GM10847 (cell line): ENCODE measurements around the gene C19orf38.

ENCODE experiments used
- POLR2A ChIP-seq: IDR thresholded peaks from 2 replicates; pipeline ENCODE4 v1.6.1; 2011; ENCODE audit not compliant: insufficient read length; ENCODE audit errors: extremely low read depth

C19orf38 gene

DNA sequence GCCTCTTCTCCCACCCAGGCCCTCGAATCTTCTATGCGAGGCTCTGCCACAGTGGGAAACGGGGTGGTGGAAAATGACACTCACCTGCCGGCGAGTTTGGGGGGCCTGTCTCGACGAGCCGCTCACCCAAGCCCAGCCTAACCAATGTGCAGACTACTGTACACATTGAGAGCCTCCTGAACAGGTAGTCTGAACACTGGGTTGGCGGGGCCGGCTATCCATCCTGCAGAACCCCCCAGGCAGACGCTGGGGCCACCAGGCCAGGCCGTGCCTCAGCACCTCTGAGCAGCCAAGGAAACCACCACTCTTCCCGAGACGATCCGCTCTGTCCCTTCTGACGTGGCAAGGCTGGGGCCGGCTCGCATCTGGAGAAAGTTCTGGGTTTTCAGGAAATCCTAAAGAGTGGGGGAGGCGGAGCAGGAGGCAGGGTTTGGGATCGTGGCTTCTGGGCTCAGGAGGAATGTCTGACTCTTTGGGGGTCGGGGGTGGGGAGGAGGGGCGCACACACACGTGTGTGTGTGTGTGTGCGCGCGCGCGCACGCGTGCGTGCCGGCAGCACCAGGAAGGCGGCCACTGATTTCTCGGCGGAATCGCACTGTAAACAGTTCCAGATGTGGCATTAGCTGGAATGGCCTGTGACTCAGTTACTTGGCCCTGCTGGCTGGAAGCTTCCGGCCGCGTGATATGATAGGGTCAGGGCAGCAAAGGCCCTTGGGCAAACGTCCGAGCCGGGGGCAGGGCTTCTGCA is 30.8 kb upstream of the C19orf38 start:
- no peak for TF ChIP-seq POLR2A

DNA sequence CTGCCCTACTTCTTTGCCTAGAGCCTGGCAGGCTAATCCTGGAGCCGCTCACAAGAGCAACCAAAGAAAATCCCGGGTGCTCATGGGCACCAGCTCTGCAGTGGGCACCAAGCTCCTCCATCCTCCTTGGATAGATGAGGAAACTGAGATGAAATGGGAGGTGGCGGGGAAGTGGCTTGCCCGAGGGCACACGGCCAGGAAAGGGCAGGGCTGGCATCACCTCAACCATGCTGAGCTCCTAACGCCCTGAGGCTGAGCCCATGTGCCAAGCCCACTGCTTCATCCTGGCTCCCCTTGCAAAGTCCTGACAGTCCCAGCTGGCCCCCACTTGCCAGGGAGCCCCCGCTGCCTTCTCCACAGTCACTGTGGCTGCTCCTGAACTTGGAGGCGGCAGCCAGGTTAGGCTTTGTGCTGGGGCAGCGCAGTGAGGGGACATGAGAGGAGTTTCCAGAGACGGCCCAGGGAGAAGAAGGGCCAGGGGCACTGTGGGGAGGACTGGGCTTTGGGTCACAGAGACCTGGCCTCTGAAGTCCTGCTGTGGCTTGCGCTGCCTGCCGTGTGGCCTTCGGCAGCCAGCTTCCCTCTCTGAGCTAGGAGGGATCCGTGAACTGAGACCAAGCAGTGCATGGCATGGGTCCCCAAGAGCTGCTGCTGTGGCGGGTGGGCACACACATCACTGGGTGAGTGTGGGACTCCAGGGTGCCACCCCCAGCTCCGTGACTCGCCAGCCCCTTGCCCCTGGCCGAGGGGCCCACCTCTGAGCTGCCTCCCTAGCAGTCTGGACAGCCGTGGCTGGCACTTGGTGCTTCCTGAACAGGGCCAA is 29.7 kb upstream of the C19orf38 start:
- no peak for TF ChIP-seq POLR2A

DNA sequence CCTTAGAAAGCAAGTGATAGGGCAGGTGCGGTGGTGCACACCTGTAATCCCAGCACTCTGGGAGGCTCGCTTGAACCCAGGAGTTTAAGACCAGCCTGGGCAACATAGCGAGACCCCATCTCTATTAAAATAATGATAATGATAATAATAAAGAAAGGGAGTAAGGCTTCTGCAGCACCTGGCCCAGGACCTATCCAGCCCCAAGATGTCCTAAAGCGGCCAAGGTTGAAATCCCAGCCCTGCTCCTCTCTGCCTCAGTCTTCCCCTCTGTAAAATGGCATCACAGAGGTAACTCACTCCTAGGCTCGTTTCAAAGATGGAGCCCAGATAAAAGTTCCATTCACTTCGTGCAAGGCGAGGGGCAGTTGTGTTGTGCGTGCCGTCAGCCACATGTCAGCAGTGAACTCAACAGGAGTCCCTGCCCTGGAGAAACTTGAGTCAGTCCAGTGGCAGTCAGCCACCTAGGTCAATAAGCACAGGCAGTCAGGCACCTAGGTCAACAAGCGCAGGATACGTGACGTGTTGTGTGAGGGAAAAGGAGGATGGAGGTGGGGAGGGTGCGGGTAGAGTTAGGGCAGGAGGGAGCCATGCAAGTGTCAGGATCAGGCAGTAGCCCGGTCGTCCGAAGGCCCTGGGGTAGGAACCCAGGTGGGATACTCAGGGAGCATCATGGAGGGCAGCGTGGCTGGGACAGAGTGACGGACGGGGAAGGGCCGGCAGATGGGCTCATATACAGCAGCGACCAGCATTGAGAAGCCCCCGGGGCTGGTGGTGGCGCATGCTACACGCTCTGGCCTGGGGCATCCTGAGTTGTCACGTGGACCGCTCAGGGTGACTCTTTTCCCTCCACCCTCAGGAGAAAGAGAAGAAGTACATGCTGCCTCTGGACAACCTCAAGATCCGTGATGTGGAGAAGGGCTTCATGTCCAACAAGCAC is 28.8 kb upstream of the C19orf38 start:
- TF ChIP-seq POLR2A: no peak

DNA sequence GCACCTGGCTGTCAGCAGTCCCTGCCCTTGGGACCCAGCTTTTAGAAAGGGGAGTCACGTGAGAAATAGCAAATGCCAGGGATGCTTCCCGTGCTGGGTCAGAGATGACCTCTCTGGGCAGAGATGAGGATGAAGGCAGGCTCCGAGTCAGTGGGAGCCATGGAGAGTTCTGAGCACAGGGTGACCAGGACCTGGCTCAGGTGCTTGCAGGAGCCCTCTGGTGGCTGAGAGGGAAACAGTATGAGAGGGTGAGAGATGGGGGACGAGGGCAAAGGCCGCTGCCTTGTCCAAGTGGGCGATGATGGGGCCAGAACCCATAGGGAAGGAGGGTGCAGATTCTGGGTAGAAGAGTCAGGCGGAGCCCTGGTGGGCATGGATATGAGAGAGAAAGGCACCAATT is 28.0 kb upstream of the C19orf38 start:
- no peak for TF ChIP-seq POLR2A

DNA sequence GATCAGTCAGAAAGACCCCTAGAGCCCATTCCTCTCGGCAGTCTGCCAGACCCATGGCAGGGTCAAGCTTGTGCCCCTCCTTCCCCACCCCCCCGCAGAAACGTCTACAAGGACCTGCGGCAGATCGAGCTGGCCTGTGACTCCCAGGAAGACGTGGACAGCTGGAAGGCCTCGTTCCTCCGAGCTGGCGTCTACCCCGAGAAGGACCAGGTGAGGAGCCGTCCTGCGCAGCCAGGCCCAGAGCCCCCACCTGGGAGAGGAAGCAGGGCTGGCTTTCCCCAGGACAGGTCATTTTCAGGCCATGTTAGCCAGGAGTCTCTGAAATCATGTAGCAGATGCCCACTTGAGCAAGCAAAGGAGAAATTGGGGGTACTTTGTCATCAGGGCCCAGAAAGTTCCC is 24.5 kb upstream of the C19orf38 start:
- no peak for TF ChIP-seq POLR2A

DNA sequence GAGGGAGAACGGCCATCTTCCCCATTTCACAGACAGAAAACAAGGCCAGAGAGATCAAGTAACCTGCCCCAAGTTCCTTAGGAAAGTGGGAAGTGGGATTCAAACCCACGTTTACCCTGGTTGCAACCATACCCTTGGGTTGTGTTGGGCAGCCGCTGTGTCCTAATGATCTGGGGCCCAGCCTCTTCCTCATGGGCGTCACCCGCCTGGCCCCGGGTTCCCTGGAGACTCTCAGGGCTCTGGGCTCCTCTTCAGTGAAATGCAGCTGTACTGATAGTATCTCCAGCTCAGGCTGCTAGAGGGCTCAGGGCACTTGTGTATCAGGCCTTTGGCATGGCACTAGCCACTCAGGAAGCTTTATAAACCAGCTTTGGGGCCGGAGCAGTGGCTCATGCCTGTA is 22.0 kb upstream of the C19orf38 start:
- TF ChIP-seq POLR2A: no peak

DNA sequence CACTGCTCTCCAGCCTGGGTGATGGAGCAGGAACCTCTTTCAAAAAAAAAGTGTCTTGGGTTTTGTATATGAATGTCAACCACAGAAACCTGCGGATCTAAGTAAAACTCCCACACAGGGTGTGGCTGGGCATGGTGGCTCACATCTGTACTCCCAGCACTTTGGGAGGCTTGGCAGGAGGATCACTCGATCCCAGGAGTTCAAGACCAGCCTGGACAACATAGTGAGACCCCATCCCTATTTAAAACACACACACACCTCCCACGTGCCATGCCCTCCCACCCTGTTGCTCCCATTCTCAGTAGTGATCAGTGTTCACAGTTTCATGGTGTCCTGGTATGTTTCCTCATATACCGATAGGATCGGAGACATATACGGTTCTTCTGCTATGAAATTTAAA is 21.4 kb upstream of the C19orf38 start:
- TF ChIP-seq POLR2A: no peak

DNA sequence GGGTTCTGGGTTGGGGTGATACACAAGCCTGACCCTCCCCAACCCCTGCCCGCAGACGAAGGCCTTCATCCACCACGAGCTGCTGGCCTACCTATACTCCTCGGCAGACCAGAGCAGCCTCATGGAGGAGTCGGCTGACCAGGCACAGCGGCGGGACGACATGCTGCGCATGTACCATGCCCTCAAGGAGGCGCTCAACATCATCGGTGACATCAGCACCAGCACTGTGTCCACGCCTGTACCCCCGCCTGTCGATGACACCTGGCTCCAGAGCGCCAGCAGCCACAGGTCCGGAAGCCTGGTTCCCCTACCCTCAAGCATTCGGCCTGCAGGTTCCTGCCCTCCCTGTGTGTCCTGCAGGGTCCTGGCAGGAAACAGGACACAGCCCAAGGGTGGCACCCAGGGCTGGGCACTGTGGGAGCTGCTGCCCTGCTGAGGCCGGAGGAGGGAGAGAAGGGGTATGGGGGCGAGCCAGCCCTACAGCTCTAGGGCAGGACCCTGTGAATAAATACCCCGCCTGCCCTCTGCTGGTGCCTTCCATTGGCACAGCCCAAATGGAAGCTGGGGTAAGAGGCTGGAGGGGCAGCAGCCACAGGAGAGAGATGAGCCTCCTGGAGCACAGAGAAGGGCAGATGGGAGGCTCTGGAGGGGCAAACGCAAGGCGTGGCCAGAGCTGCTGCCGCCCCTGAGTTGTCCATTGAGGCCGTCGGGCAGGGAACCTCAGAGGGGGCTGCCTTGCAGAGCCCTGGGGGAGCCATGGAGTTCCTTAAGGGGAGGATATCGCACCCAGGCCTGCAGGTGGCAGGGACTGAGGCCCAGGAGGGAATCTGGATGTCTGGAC is 19.0 kb upstream of the C19orf38 start:
- no peak for TF ChIP-seq POLR2A

DNA sequence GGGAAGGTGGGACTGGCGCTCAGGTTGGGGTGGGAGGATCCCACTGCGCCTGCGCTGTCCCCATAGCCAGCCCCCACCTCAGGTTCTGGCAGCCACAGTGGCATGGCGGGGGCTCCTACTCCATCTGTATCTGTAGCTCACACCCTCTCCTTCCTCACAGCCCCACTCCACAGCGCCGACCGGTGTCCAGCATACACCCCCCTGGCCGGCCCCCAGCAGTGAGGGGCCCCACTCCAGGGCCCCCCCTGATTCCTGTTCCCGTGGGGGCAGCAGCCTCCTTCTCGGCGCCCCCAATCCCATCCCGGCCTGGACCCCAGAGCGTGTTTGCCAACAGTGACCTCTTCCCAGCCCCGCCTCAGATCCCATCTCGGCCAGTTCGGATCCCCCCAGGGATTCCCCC is 18.2 kb upstream of the C19orf38 start:
- TF ChIP-seq POLR2A: no peak

DNA sequence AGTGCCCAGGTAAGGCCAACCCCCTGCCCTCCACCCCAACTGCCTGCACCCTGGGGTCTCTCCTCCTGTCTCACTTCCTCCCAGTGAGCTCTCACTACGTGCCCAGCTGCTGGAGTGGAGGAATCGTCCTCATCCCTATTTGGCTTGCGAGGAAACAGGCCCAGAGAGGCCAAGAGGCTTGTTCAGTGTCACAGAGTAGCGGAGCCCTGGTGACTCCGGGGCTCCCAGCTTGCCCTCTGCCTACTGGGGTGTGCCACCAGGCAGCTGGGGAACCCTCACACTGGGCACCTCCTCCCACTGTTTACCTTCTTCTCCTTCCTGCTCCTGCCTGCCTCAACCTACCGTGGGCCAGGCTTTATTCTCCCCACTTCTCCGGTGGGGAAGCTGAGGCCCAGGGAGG is 17.8 kb upstream of the C19orf38 start:
- TF ChIP-seq POLR2A: no peak

DNA sequence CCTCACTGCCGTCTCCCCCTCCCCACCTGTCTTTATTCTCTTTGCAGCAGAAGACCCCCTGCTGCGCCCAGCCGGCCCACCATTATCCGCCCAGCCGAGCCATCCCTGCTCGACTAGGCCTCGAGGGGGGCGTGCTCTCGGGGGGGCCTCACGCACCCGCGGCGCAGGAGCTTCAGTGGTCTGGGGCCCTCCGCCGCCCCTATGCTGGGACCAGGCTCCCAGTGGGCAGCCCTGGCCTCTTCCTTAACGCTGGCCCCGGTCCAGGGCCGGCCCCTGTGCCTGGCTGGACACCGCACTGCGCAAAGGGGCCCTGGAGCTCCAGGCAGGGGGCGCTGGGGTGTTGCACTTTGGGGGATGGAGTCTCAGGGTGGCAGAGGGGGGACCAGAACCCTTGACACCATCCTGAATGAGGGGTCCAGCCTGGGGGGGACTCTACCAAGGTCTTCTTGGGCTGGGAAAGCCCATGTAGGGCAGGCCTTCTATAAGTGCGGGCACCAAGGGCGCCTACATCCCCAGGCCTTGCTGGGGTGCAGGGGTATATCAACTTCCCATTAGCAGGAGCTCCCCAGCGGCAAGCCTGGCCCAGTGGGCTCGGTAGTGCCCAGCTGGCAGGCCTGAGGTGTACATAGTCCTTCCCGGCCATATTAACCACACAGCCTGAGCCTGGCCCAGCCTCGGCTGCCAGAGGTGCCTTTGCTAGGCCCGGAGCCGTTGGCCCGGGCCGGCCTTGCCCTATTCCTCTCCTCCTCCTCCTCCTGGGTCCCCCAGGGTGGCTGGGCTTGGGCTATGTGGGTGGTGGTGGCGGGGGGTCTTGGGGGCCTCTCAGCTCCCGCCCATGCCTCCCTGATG is 17.1 kb upstream of the C19orf38 start:
- no peak for TF ChIP-seq POLR2A

DNA sequence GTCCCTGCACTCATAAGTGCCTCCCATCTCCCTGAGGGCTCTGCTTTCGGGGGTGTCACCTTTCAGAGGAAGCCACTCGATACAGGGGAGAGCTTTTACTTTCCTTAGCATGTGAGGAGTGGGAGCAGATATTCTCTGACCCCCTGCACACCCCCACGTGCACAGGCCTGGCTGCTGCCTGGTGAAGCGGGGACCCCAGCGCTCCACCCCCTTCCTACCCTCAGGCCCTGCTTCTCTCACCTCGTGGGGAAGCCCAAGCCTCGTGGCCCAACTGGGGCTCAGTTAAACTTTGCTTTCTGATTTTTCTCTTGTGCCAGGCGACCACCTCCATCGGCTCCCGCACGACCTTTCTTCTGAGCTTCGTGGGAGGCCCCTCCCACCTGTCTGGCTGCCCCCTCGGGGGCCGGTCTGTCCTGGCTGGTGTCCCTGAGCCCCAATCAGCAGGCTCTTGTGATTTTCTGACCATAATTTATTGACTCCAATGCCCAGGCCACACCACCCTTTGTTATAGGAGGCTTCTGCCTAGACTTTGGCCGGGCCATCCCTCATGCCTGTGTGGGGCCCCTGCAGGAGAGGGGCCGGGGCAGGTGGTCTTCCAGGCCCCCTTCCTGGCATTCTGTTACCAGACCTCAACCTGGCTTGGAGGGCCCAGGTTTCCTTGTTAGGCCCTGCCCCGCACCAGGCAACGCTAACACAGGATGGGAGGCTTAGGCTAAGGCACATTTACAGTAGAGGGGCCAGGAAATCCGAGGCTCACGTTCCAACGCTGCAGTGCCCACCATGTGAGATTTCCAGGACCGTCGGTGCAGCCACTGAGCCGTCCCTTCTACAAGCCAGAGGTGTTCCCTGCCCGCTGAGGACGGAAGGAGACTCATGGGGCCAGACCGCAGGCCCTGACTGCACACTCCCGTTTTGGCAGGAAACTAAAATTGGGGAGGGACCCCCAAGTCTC is 16.0 kb upstream of the C19orf38 start:
- no peak for TF ChIP-seq POLR2A

DNA sequence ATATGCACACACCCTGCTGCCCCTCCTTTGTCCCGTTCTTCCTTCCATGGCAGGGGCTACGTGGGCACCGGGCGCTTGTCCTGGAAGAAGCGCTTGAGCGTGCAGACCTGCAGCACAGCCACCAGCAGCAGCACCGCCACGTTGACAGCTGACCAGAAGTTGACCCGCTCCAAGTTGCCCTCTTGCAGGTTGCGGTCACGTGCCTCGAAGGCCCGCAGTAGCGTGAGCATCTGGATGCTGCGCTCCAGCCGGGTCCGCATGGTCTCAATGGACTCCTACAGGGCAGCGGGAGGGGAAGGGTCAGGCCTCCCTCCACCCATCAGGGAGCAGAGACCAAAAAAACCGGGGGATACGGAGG is 15.3 kb upstream of the C19orf38 start:
- TF ChIP-seq POLR2A: no peak
